Endothelial cell of umbilical vein (primary cell): ENCODE measurements around the gene SPPL3. TPM values are rescaled to one million over a fixed set of nuclear protein-coding genes. Genes with fewer than 3 reads are reported as not detected.

Source experiments
- BruUV-seq: library from RNA; stranded (reverse); fragments of 400-500 nt; replicated peaks from 2 replicates; lab custom pipeline; 2021; lab: Mats Ljungman, UMichigan
- CTCF ChIA-PET: fragments of 300-600, 350-600 bp; sonication (Branson Sonifier 250); formaldehyde crosslinking; loops from one replicate; lab custom pipeline; 2021; ENCODE audit warnings: antibody characterized with exemption, inconsistent platforms; lab: Charles Lee
- POLR2A ChIA-PET: fragments of 300-600, 350-600 bp; sonication (Branson Sonifier 250); formaldehyde crosslinking; loops from one replicate; lab custom pipeline; 2021; ENCODE audit warnings: antibody characterized with exemption, inconsistent platforms; lab: Charles Lee
- DNase-seq: peaks from one replicate; pipeline ENCODE4 v3.0.0-alpha.2; 2011; ENCODE audit warnings: low read depth, low spot score
- FAIRE-seq: peaks from 2 replicates; lab custom pipeline; 2011; peaks lifted over from hg19 to GRCh38; lab: Jason Lieb, UNC
- H2AFZ ChIP-seq: 2 replicates; pipeline ENCODE4 v1.6.0; 2012; ENCODE audit warnings: low read depth, low read length, control low read depth, inconsistent platforms
- H3K27ac ChIP-seq: 2 replicates; pipeline ENCODE4 v1.5.1; 2011; ENCODE audit warnings: low read depth, mild to moderate bottlenecking, control low read depth, low read length, moderate library complexity; ENCODE audit not compliant: insufficient read depth
- H3K27me3 ChIP-seq, 2 experiments: 2 replicates each; pipeline versions ENCODE4 v1.6.0 to v1.6.1; 2011; ENCODE audit warnings: low read length in 2 of 2, mixed read lengths in 1 of 2; ENCODE audit not compliant: control insufficient read depth in 2 of 2, insufficient read depth in 2 of 2
- H3K36me3 ChIP-seq, 2 experiments: 2 replicates in 1 of 2; 3 replicates in 1 of 2; pipeline ENCODE4 v1.5.1; 2011; ENCODE audit warnings: low read length in 2 of 2, mild to moderate bottlenecking in 1 of 2, moderate library complexity in 1 of 2; ENCODE audit not compliant: control insufficient read depth in 2 of 2, insufficient read depth in 2 of 2; ENCODE audit errors: extremely low read depth in 1 of 2
- H3K4me1 ChIP-seq: 3 replicates; pipeline ENCODE4 v1.5.1; 2011; ENCODE audit warnings: mild to moderate bottlenecking, low read length; ENCODE audit not compliant: control insufficient read depth, insufficient read depth; ENCODE audit errors: extremely low read depth
- H3K4me2 ChIP-seq: 2 replicates; pipeline ENCODE4 v1.6.1; 2011; ENCODE audit warnings: low read length, control low read depth, mixed read lengths; ENCODE audit not compliant: insufficient read depth
- H3K4me3 ChIP-seq, 3 experiments: fragments of 200-600 bp in 1 of 3; sonication (generic), shearing (Covaris generic) in 1 of 3; replicated peaks in 1 of 3; 2 replicates each; pipeline ENCODE4 v1.5.1; 2011 to 2016; ENCODE audit warnings: control low read depth in 3 of 3, low read length in 3 of 3, mild to moderate bottlenecking in 2 of 3, inconsistent platforms in 1 of 3, low read depth in 1 of 3, moderate library complexity in 1 of 3; ENCODE audit not compliant: insufficient read depth in 1 of 3
- H3K79me2 ChIP-seq: 2 replicates; pipeline ENCODE4 v1.6.0; 2012; ENCODE audit warnings: low read length, inconsistent platforms; ENCODE audit not compliant: control insufficient read depth, insufficient read depth
- H3K9ac ChIP-seq: replicated peaks from 2 replicates; pipeline ENCODE3; 2011; ENCODE audit warnings: low read length, control low read depth; ENCODE audit not compliant: insufficient read depth; ENCODE audit errors: extremely low read depth
- H3K9me1 ChIP-seq: replicated peaks from 3 replicates; pipeline ENCODE4 v1.6.0; 2011; ENCODE audit warnings: mild to moderate bottlenecking, low read length; ENCODE audit not compliant: control insufficient read depth, insufficient read depth; ENCODE audit errors: extremely low read depth
- H3K9me3 ChIP-seq: replicated peaks from 2 replicates; pipeline ENCODE4 v1.5.1; 2012; ENCODE audit warnings: low read length, inconsistent platforms; ENCODE audit not compliant: control insufficient read depth, insufficient read depth
- H4K20me1 ChIP-seq: replicated peaks from 2 replicates; pipeline ENCODE3; 2011; ENCODE audit warnings: mild to moderate bottlenecking, low read length; ENCODE audit not compliant: control insufficient read depth, insufficient read depth; ENCODE audit errors: extremely low read depth
- EZH2 ChIP-seq: IDR thresholded peaks from 2 replicates; pipeline ENCODE4 v1.6.1; 2012; ENCODE audit warnings: borderline replicate concordance, low read depth, mild to moderate bottlenecking, moderate library complexity, low read length, inconsistent platforms; ENCODE audit not compliant: severe bottlenecking
- FOS ChIP-seq: IDR thresholded peaks from 2 replicates; pipeline ENCODE4 v1.6.1; 2011; ENCODE audit warnings: mild to moderate bottlenecking, low read length, moderate library complexity, borderline replicate concordance; ENCODE audit not compliant: insufficient read depth
- GATA2 ChIP-seq: IDR thresholded peaks from 2 replicates; pipeline ENCODE4 v1.7.0; 2011; ENCODE audit warnings: low read depth, mild to moderate bottlenecking, moderate library complexity, mixed read lengths, low read length; ENCODE audit not compliant: insufficient read length, insufficient read depth
- JUN ChIP-seq: IDR thresholded peaks from 2 replicates; pipeline ENCODE4 v1.6.1; 2011; ENCODE audit warnings: borderline replicate concordance, low read depth; ENCODE audit not compliant: insufficient read length, insufficient read depth
- MYC ChIP-seq: IDR thresholded peaks from one replicate; pipeline ENCODE4 v1.6.1; 2011; ENCODE audit warnings: mild to moderate bottlenecking, low read depth, low read length
- POLR2A ChIP-seq: IDR thresholded peaks from 2 replicates; pipeline ENCODE4 v1.6.1; 2012; ENCODE audit warnings: low read depth, mild to moderate bottlenecking, control low read depth, low read length
- POLR2AphosphoS5 ChIP-seq: IDR thresholded peaks from 2 replicates; pipeline ENCODE4 v1.6.1; 2012; ENCODE audit warnings: low read depth, mild to moderate bottlenecking, control low read depth, low read length, moderate library complexity; ENCODE audit not compliant: insufficient read depth
- dilution Hi-C: fragments of 300-500 bp; cut with MboI; formaldehyde crosslinking; loops from one replicate; pipeline ENCODE4 v1.15.0; 2019; ENCODE audit warnings: low sequenced_read_pairs; ENCODE audit not compliant: extremely low pct_ligation_motif_present
- intact Hi-C: fragments of 100-400 bp; cut with micrococcal nuclease; formaldehyde crosslinking; loops from one replicate; pipeline ENCODE4 v1.10.0; 2022
- polyA plus RNA-seq, 4 experiments: library from polyadenylated mRNA; depleted of rRNA in 3 of 4; stranded (reverse) in 3 of 4; unstranded in 1 of 4; fragments of >200 nt; gene quantifications; 2 replicates each; pipeline versions ENCODE4 v1.2.1 to v1.2.3, GENCODE V29; 2011 to 2012; ENCODE audit warnings: missing spikeins in 1 of 4
- total RNA-seq: library from RNA; stranded (reverse); gene quantifications from 2 replicates; pipeline ENCODE4 v1.2.3, GENCODE V29; 2021
- TF ChIP-seq, protein P1 (sequence below), 2 donors: IDR thresholded peaks; 1 replicate in 1 of 2; 2 replicates in 1 of 2; pipeline ENCODE4 v1.5.1; 2011; ENCODE audit warnings: low read length in 2 of 2, mild to moderate bottlenecking in 2 of 2, moderate library complexity in 2 of 2, control low read depth in 1 of 2, inconsistent platforms in 1 of 2, low read depth in 1 of 2; ENCODE audit not compliant: insufficient read depth in 1 of 2; ENCODE audit errors: extremely low read depth in 1 of 2
- TF ChIP-seq, protein P2 (sequence below): IDR thresholded peaks from 2 replicates; pipeline ENCODE4 v1.6.1; 2011; ENCODE audit not compliant: insufficient read depth, insufficient read length

The SPPL3 gene
- total and polyA plus RNA-seq, 2 donors (not counting 3 experiments of a cell fraction or from before 2014, with no cell fraction given): 30.6 to 53.0 TPM

DNA sequence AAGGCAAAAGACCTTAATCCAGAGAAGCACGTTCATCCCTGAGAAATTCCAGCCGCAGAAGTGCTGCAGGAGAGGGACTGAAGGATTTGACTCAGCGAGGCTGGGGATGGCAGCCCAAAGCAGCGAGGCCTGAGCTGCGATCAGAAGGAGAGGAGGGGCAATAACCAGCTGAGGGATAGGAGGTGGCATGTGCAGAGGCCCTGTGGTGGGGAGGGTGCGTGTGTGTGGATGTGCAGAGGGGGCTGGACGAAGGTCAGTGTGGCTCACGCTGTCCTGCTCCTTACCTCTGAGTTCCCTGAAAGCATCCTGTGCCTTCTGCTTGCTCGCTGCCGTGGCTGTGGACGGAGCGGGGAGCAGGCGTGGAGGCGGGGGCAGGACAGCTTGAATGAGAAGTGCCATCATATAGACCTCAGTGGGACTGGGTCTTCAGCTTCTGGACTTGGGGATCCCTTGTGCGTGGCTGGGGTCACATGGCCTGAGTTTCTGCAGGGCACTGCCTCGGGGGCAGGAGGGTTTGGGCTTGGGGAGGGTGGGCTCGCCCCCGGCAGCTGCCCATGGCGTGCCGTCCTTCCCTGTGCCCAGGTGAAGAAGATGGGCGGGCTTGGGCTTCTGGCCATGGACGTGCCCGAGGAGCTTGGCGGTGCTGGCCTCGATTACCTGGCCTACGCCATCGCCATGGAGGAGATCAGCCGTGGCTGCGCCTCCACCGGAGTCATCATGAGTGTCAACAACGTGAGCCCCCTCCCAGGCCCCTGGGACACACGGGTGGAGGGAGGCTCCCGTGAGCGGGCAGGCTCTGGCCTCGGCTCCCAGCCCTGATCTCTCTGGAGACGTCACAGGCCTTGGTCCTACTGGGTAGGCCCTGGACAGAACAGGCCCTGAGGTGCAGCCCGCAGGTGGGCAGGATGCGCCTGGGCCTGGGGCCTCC is 167.5 kb downstream of the SPPL3 start:
- no TSS peak for BruUV-seq
- Histone ChIP-seq H3K79me2 (no peaks in the 10 kb centered on the region), H3K4me3 (no peak overlapping the region), H3K4me2 (no peak overlapping the region), H3K27ac (no peak overlapping the region), H3K9me1 (no peaks in the 10 kb centered on the region), H3K9me3 (no peaks in the 10 kb centered on the region), H3K4me1 (no peaks in the 10 kb centered on the region), H4K20me1 (no peaks in the 10 kb centered on the region), H3K27me3 (no peaks in the 10 kb centered on the region), H3K36me3 (no peaks in the 10 kb centered on the region), H2AFZ (no peak overlapping the region), H3K9ac (no peak overlapping the region)
- no peak for DNase-seq
- intact Hi-C loops (no loop called here), dilution Hi-C loops (no loop called here)
- no peak for FAIRE-seq
- CTCF ChIA-PET: interaction anchor here (2.3 to 3.0 kb wide), 2 partner anchors 11 to 236 kb away, joined by 6 to 39 read pairs; no protein-coding TSS in a partner anchor
- POLR2A ChIA-PET: no interaction called here
- no peak for TF ChIP-seq JUN
- TF ChIP-seq FOS: no peak
- TF ChIP-seq EZH2: no peak
- TF ChIP-seq, protein P1, sequence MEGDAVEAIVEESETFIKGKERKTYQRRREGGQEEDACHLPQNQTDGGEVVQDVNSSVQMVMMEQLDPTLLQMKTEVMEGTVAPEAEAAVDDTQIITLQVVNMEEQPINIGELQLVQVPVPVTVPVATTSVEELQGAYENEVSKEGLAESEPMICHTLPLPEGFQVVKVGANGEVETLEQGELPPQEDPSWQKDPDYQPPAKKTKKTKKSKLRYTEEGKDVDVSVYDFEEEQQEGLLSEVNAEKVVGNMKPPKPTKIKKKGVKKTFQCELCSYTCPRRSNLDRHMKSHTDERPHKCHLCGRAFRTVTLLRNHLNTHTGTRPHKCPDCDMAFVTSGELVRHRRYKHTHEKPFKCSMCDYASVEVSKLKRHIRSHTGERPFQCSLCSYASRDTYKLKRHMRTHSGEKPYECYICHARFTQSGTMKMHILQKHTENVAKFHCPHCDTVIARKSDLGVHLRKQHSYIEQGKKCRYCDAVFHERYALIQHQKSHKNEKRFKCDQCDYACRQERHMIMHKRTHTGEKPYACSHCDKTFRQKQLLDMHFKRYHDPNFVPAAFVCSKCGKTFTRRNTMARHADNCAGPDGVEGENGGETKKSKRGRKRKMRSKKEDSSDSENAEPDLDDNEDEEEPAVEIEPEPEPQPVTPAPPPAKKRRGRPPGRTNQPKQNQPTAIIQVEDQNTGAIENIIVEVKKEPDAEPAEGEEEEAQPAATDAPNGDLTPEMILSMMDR (IDR thresholded peaks at IDR 0.05; ENCODE audit: extremely low read depth in 1 of 2, insufficient read depth in 1 of 2, low read depth in 1 of 2, low read length in 2 of 2): no peak
- no peak for TF ChIP-seq POLR2AphosphoS5
- TF ChIP-seq, protein P2, sequence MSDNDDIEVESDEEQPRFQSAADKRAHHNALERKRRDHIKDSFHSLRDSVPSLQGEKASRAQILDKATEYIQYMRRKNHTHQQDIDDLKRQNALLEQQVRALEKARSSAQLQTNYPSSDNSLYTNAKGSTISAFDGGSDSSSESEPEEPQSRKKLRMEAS: no peak
- no peak for TF ChIP-seq GATA2
- TF ChIP-seq POLR2A: no peak
- no peak for TF ChIP-seq MYC
